Measurements from ENCODE around the gene MAT2A. TPM values are rescaled to one million over a fixed set of nuclear protein-coding genes. Genes with fewer than 3 reads are reported as not detected.

Gene MAT2A
- total RNA-seq, 1 donor from 2014 or later = 81.9 TPM

DNA sequence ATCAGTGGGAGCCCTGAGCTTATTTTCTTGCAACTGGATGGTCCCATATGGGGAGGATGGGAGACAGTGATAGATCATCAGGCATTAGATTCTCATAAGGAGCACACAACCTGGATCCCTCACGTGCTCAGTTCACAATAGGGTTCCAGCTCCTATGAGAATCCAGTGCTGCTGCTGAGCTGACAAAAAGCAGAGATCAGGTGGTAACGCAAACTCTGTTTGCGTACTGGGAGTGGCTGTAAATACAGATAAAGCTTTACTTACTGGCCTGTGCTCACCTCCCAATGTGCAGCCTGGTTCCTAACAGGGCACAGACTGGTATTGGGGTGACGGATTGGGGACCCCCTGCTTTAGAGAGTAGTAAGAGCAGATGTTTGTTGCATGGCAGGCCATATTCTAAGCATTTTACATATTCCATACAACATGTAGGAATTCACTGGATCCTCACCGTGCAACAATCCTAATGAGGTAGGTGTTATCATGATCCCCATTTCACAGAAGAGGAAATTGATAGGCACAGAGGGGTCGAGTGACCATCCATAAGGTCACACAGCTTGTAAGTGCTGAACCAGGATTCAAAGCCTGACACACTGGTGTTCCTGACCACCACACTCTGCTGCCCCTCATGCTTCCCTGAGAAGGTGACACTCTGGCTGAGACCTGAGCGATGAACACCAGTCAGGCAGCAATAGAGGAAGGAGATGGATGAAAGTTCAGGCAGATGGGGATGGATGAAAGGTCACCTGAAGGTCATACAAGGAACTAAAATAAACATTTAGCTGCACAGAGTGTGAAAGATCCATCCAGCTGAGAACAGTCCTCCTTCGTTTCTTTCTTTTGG is 15.7 kb upstream of the MAT2A start:
- DNase-seq (ENCODE audit: low read depth) = no peak
- no peak for FAIRE-seq

DNA sequence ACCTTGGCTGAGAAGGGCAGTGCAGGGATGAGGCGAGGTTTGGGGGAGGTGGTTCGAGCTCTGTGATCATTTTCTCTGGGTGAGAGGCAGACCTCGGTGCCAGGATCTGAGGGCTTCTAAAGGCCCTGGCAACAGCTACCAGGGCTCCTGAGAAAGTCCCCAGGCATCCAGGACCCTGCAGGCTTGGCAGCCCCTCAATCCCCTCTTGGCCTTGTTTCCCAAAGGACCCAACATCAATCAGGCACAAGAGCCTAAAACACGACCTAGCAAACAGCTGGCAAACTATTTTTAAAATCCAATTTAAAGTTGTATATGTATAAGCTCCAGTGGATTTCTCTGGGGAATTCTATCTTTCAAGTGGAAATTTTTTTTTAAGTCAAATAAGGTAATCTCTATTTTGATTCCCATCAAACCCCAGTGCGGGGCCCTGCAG is 15.0 kb upstream of the MAT2A start:
- DNase-seq (ENCODE audit: low read depth) (no peak), FAIRE-seq (no peak)
- TF ChIP-seq, protein P1, sequence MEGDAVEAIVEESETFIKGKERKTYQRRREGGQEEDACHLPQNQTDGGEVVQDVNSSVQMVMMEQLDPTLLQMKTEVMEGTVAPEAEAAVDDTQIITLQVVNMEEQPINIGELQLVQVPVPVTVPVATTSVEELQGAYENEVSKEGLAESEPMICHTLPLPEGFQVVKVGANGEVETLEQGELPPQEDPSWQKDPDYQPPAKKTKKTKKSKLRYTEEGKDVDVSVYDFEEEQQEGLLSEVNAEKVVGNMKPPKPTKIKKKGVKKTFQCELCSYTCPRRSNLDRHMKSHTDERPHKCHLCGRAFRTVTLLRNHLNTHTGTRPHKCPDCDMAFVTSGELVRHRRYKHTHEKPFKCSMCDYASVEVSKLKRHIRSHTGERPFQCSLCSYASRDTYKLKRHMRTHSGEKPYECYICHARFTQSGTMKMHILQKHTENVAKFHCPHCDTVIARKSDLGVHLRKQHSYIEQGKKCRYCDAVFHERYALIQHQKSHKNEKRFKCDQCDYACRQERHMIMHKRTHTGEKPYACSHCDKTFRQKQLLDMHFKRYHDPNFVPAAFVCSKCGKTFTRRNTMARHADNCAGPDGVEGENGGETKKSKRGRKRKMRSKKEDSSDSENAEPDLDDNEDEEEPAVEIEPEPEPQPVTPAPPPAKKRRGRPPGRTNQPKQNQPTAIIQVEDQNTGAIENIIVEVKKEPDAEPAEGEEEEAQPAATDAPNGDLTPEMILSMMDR (IDR thresholded peaks at IDR 0.05; ENCODE audit: insufficient read depth, low read length, severe bottlenecking) = no peak
- H3K4me3 ChIP-seq (ENCODE audit: low read depth, low read length) = no peak overlapping the region
- H3K27me3 ChIP-seq (ENCODE audit: control insufficient read depth, insufficient read depth, low read length) = no peaks in the 10 kb centered on the region
- H3K36me3 ChIP-seq (ENCODE audit: control insufficient read depth, insufficient read depth, low read length) = no peaks in the 10 kb centered on the region

More for the DNA sequence above, 15.7 kb upstream of the MAT2A start:
- TF ChIP-seq, protein P1 (IDR thresholded peaks at IDR 0.05; ENCODE audit: insufficient read depth, low read length, severe bottlenecking) = no peak
- Histone ChIP-seq H3K27me3 (ENCODE audit: control insufficient read depth, insufficient read depth, low read length) (no peaks in the 10 kb centered on the region), H3K36me3 (ENCODE audit: control insufficient read depth, insufficient read depth, low read length) (no peaks in the 10 kb centered on the region), H3K4me3 (ENCODE audit: low read depth, low read length) (no peak overlapping the region)

DNA sequence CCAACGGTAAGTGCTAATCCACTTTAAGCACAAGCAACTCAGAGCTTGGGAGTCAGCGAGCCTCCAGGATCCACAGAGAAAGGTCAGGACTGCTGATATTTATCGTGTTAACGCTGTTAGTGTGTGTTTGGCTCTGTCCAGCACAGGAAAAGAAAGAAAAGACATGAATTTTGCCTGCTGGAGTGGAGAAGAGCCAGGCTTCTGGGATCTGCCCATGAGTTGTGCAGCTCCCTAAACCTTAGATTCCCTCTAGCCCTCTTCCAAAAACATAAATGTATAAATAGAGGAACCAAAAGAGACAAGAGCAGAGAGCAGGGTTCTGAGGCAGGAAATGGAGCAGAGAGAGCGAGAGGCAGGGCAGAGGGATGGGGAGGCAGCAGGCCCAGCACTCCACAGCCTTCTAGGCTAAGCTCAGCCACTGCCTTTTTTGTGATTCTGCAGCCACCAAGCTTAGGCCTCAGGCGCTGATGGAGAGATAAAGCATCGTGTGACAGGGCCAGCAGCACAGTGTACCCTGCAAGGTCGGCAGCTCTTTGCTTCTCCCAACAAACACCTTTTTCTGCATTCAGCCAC is 14.5 kb upstream of the MAT2A start:
- TF ChIP-seq, protein P1 (IDR thresholded peaks at IDR 0.05; ENCODE audit: insufficient read depth, low read length, severe bottlenecking) = no peak
- Histone ChIP-seq H3K27me3 (ENCODE audit: control insufficient read depth, insufficient read depth, low read length) (no peaks in the 10 kb centered on the region), H3K36me3 (ENCODE audit: control insufficient read depth, insufficient read depth, low read length) (no peaks in the 10 kb centered on the region), H3K4me3 (ENCODE audit: low read depth, low read length) (no peak overlapping the region)
- no peak for DNase-seq (ENCODE audit: low read depth)
- FAIRE-seq = no peak

DNA sequence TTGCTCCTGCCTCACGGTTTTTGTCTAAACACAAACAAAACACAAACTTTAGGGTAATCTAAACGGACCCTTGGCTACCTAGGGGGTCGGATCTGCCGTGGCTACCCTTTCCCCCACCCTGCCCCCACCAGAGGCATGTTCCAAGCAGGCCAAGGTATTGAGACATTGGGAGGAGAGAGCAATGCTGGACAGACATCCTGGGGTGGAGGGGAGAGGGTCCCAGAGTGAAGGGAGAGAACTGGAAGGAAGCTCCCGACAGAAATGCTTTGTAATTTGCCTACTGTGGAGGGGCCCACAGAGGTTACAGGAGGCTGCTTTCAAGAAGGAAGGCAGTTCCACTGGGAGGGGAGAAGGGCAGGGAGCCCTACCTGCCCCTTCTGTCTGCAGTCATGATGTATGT is 13.9 kb upstream of the MAT2A start:
- Histone ChIP-seq H3K27me3 (ENCODE audit: control insufficient read depth, insufficient read depth, low read length) (no peaks in the 10 kb centered on the region), H3K4me3 (ENCODE audit: low read depth, low read length) (no peak overlapping the region), H3K36me3 (ENCODE audit: control insufficient read depth, insufficient read depth, low read length) (no peaks in the 10 kb centered on the region)
- FAIRE-seq = no peak
- DNase-seq (ENCODE audit: low read depth) = no peak
- TF ChIP-seq, protein P1 (IDR thresholded peaks at IDR 0.05; ENCODE audit: insufficient read depth, low read length, severe bottlenecking) = no peak

DNA sequence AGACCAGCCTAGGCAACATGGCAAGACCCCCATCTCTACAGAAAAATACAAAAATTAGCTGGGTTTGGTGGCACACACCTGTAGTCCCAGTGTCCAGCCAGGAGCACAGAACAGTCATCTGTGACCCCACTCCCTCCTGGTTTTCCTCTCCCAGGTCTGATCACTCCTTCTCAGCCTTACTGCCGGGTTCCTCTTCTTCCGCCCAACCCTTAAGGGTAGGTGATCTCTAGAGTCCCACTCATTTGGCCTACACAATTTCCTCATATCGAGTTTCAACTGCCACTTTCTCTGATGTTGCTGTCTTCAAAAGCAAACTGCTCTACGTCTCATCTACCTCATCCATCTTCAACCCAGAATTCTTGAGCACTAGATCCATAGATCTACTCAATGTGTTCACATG is 13.4 kb upstream of the MAT2A start:
- no peak for DNase-seq (ENCODE audit: low read depth)
- Histone ChIP-seq H3K36me3 (ENCODE audit: control insufficient read depth, insufficient read depth, low read length) (no peaks in the 10 kb centered on the region), H3K27me3 (ENCODE audit: control insufficient read depth, insufficient read depth, low read length) (no peaks in the 10 kb centered on the region), H3K4me3 (ENCODE audit: low read depth, low read length) (no peak overlapping the region)
- no peak for FAIRE-seq
- TF ChIP-seq, protein P1 (IDR thresholded peaks at IDR 0.05; ENCODE audit: insufficient read depth, low read length, severe bottlenecking) = no peak

All from bronchial epithelial cell (primary cell).